ENCODE measurements around the gene PTGIS. TPM values are rescaled to one million over a fixed set of nuclear protein-coding genes. Genes with fewer than 3 reads are reported as not detected.

Gene PTGIS
- total RNA-seq, 1 donor from 2014 or later, result 26.9 TPM

DNA sequence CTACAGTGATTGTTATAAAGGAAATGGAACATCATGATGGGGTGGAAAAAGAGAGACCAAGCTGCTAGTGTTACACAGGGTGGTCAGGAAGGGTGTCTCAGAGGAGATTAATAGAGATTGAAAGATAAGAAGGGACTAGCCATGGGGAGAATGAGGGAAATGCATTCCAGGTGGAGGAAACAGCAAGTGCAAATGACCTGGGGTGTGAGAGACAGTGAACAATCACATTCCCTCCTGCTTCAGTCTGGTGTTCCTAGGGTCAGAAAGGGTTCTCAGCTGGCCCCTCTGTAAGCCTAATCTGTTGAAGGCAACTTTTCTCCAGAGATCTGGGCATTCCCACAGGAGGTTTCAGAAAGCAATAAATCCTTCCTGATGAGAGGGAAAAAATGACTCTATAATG, 81.9 kb downstream of the PTGIS start:
- intact Hi-C loops (cut with DNase I), result loop anchor here (10.0 kb wide), 1 partner anchor 101 kb away; no protein-coding TSS in a partner anchor
- no peak for ATAC-seq (ENCODE audit: poor library complexity)
- no peak for DNase-seq

DNA sequence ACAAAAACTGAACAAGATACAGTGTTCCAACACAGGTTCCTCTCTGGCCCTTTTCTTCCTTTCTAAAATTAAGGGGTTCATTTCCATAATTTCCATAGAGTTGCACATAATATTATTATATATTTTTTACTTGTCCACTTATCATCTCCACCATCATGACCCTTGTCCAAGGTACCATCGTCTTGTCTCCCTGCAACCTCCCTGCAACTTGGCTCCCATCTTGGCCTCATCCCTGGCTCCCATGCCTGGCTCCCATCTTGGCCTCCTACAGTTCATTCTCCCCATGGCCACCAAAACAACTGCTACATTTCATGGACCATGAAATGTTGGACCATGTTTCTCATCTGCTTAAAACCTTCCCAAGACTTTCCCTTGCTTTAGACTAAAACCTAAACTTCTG, 82.4 kb downstream of the PTGIS start:
- ATAC-seq (ENCODE audit: poor library complexity) (no peak), DNase-seq (no peak)
- intact Hi-C loops (cut with DNase I), result loop anchor here (10.0 kb wide), 1 partner anchor 101 kb away; no protein-coding TSS in a partner anchor

- intact Hi-C loops (cut with DNase I), result loop anchor here (1.0 to 10.0 kb wide), 2 partner anchors 100 to 150 kb away; no protein-coding TSS in a partner anchor
- DNase-seq (peak; percentile 90), ATAC-seq (ENCODE audit: poor library complexity) (peak; percentile 96)
Measured at GRCh38 chr20:49484180-49485140, 83.5 kb downstream of the PTGIS start.

- intact Hi-C loops (cut with DNase I), result loop anchor here (1.0 to 10.0 kb wide), 2 partner anchors 99 to 149 kb away; no protein-coding TSS in a partner anchor
- ATAC-seq (ENCODE audit: poor library complexity) (no peak), DNase-seq (no peak)
Measured at GRCh38 chr20:49483696-49484123, 84.2 kb downstream of the PTGIS start.

GRCh38 chr20:49483018-49483695, 84.8 kb downstream of the PTGIS start:
- ATAC-seq (ENCODE audit: poor library complexity), result no peak
- DNase-seq, result no peak
- intact Hi-C loops (cut with DNase I), result loop anchor here (10.0 kb wide), 1 partner anchor 98 kb away; no protein-coding TSS in a partner anchor

DNA sequence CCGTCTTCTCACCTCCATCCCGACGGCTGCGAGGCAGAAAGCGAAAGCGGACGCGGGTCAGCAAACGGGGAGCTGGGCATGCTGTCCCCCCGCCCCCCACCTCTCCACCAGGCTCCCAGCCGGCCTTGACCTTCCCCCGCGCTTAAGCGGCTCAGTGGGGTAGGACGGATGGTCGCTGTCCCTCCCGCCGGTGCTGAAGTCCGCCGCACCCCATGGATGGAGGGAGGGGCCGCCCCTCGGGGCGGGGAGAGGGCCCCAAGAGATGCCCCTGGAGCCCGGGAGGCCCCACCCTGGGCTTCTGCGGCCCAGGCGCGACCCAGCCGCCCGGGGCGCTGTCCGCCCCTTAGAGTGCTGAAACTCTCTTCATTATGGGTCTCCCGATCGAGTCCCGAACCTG, 85.3 kb downstream of the PTGIS start, which contains the start of gene KCNB1:
KCNB1 (minus strand) TSS at position 48 of the 397 bp plus-strand sequence. CDS start 188 bp downstream, outside the sequence.
- DNase-seq, result peak; percentile 66
- intact Hi-C loops (cut with DNase I), result loop anchor here (10.0 kb wide), 1 partner anchor 98 kb away; no protein-coding TSS in a partner anchor
- peak; percentile 73 for ATAC-seq (ENCODE audit: poor library complexity)

DNA sequence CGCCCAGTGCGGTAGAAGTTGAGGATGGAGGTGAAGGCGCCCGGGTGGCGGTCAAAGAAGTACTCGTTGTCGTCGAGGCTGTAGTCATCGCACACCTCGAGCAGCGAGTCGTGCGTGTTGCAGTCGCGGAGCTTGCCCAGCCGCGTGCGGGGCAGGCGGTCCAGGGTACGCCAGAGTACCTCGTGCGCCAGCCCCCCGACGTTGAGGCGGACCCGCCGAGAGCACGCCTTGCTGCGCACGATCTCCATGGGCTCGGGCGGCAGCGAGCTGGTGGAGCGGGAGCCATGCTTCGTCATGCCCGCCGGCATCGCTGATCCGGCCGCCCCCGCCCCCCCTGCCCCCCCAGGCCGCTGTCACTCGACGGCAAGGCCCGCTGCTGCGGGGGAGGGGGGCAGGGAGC, 85.8 kb downstream of the PTGIS start:
- ATAC-seq (ENCODE audit: poor library complexity) (no peak), DNase-seq (no peak)

DNA sequence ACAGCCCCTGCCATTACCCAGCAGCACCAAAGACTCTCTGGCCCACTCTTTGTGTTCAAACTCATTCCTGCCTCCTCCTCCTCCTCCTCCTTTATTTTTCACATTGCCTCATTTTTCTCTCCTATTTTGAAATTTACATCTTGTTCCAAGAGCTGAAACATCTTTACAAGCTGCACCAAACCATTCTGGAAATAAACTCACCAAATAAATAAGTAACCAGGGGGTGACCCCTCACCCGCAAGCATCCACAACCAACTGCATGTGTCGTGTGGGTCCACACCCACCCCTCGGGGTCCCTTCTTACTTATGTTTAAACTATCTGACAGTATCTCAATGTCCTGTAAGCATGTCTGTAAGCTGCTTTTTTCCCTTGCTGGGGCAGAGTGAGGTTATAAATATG, 86.8 kb downstream of the PTGIS start:
- DNase-seq, result no peak
- no peak for ATAC-seq (ENCODE audit: poor library complexity)
- intact Hi-C loops (cut with DNase I), result loop anchor here (10.0 kb wide), 1 partner anchor 96 kb away; no protein-coding TSS in a partner anchor

More for the DNA sequence above, 85.8 kb downstream of the PTGIS start:
- intact Hi-C loops (cut with DNase I), result loop anchor here (10.0 kb wide), 1 partner anchor 97 kb away; no protein-coding TSS in a partner anchor

GRCh38 chr20:49480236-49480635, 87.7 kb downstream of the PTGIS start:
- intact Hi-C loops (cut with DNase I), result loop anchor here (10.0 kb wide), 1 partner anchor 95 kb away; no protein-coding TSS in a partner anchor
- no peak for DNase-seq
- no peak for ATAC-seq (ENCODE audit: poor library complexity)

- DNase-seq (no peak), ATAC-seq (ENCODE audit: poor library complexity) (no peak)
- intact Hi-C loops (cut with DNase I), result loop anchor here (10.0 kb wide), 1 partner anchor 95 kb away; no protein-coding TSS in a partner anchor
Measured at GRCh38 chr20:49479785-49480184, 88.2 kb downstream of the PTGIS start.

- ATAC-seq (ENCODE audit: poor library complexity), result no peak
- intact Hi-C loops (cut with DNase I), result no loop called here
- DNase-seq, result no peak
Measured at GRCh38 chr20:49478754-49479689, 88.9 kb downstream of the PTGIS start.

GRCh38 chr20:49478266-49478665, 89.7 kb downstream of the PTGIS start:
- ATAC-seq (ENCODE audit: poor library complexity) (no peak), DNase-seq (no peak)
- intact Hi-C loops (cut with DNase I), result no loop called here

- no peak for ATAC-seq (ENCODE audit: poor library complexity)
- DNase-seq, result no peak
- intact Hi-C loops (cut with DNase I), result no loop called here
Measured at GRCh38 chr20:49477200-49477599, 90.7 kb downstream of the PTGIS start.

DNA sequence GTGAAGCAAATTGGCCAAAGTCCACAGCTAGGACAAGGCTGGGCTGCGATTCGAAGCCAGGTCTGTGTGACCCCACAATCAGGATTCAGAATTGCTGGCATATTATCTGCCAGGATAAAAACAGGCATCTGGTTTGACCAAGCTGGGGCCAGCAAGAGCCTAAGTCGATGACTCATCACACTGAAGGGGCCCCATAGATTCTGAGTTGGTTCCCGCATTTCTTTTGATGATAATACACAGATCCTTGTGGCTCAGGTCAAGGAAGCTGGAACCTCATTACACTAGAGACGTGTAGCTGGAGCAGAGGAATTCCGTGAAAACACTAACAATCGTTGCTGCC, 92.0 kb downstream of the PTGIS start:
- no peak for ATAC-seq (ENCODE audit: poor library complexity)
- DNase-seq, result no peak
- intact Hi-C loops (cut with DNase I), result no loop called here

- DNase-seq, result no peak
- intact Hi-C loops (cut with DNase I), result no loop called here
- no peak for ATAC-seq (ENCODE audit: poor library complexity)
Measured at GRCh38 chr20:49475292-49476015, 92.5 kb downstream of the PTGIS start.

DNA sequence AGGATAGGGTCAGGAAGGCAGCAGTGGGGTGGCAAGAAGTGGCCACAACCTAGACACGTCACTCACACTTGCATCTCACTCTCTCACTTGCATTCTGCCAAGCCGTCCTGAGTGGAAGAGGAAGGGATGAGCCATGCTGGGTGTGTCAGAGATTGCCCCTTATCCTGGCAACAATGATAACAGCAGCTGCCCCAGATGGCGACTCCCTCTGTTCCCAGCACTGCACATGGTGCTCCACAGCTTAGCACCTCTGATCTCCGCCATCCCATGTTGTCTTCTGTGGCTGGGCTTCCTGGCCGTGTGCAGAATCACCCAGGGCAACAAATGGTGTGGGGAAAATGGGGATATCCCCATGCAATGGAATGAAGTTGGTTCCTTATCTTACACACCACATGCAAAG, 96.5 kb downstream of the PTGIS start:
- intact Hi-C loops (cut with DNase I), result no loop called here
- DNase-seq, result no peak
- no peak for ATAC-seq (ENCODE audit: poor library complexity)

GRCh38 chr20:49470922-49471321, 97.0 kb downstream of the PTGIS start:
- ATAC-seq (ENCODE audit: poor library complexity), result no peak
- intact Hi-C loops (cut with DNase I), result no loop called here
- DNase-seq, result no peak
